Subcutaneous adipose tissue (tissue), 4 donors: Measurements from ENCODE around the gene LBX2. TPM values are rescaled to one million over a fixed set of nuclear protein-coding genes. Genes with fewer than 3 reads are reported as not detected.

Experiments
- CTCF ChIP-seq: fragments of 450-650 bp; IDR thresholded peaks from one replicate; pipeline ENCODE4 v1.5.1; 2016; ENCODE audit warnings: low read depth, mild to moderate bottlenecking, control low read depth, antibody characterized with exemption, moderate library complexity
- total RNA-seq, 4 donors: library from RNA; depleted of rRNA; stranded (reverse); fragments of >200 nt; gene quantifications; one replicate each; pipeline ENCODE4 v1.1.0, GENCODE V29; 2016

The LBX2 gene
- total RNA-seq, 4 donors from 2014 or later = 2.9 to 4.4 (median 4.1) TPM; not detected in 1

GRCh38 chr2:74537140-74537539, 37.7 kb upstream of the LBX2 start:
- TF ChIP-seq CTCF = no peak

GRCh38 chr2:74536166-74536950, 37.0 kb upstream of the LBX2 start:
- TF ChIP-seq CTCF = no peak

GRCh38 chr2:74535440-74535965, 36.1 kb upstream of the LBX2 start:
- no peak for TF ChIP-seq CTCF

GRCh38 chr2:74534411-74534810, 35.0 kb upstream of the LBX2 start:
- TF ChIP-seq CTCF = no peak

GRCh38 chr2:74533464-74533863, 34.1 kb upstream of the LBX2 start:
- TF ChIP-seq CTCF = no peak

- TF ChIP-seq CTCF = no peak
Measured at GRCh38 chr2:74532222-74532621, 32.8 kb upstream of the LBX2 start.

- TF ChIP-seq CTCF = no peak
Measured at GRCh38 chr2:74531666-74532065, 32.3 kb upstream of the LBX2 start.
